ENCODE measurements around the gene OBSCN.

GRCh38 chr1:228381356-228381755 is 173.5 kb downstream of the OBSCN start:
- TF ChIP-seq CTCF (IDR thresholded peaks at IDR 0.05) (no peak), POLR2A (IDR thresholded peaks at IDR 0.05) (no peak)

Data from adrenal gland (tissue), 5 donors.